H9 (cell line): ENCODE results near the gene ZMPSTE24. TPM values are rescaled to one million over a fixed set of nuclear protein-coding genes. Genes with fewer than 3 reads are reported as not detected.

Experiments
- DNase-seq: peaks from one replicate; pipeline ENCODE4 v3.0.0-alpha.2; 2017
- H2AFZ ChIP-seq: one replicate; pipeline ENCODE4 v1.6.1; 2013; ENCODE audit warnings: mild to moderate bottlenecking, low read length, control low read depth, moderate library complexity
- H2AK5ac ChIP-seq: 2 replicates; pipeline ENCODE4 v1.6.1; 2013; ENCODE audit warnings: low read length, control low read depth, mixed read lengths; ENCODE audit not compliant: insufficient read length
- H2BK120ac ChIP-seq: one replicate; pipeline ENCODE4 v1.6.1; 2013; ENCODE audit warnings: low read depth, mild to moderate bottlenecking, low read length, control low read depth, inconsistent platforms; ENCODE audit not compliant: poor library complexity, severe bottlenecking
- H2BK12ac ChIP-seq: 2 replicates; pipeline ENCODE4 v1.6.1; 2013; ENCODE audit warnings: low read length, control low read depth, mixed read lengths, low read depth; ENCODE audit not compliant: insufficient read length
- H2BK15ac ChIP-seq: 2 replicates; pipeline ENCODE4 v1.6.1; 2013; ENCODE audit warnings: low read depth, low read length, control low read depth
- H2BK20ac ChIP-seq: one replicate; pipeline ENCODE4 v1.6.1; 2013; ENCODE audit warnings: low read depth, mild to moderate bottlenecking, low read length, control low read depth, inconsistent platforms; ENCODE audit not compliant: poor library complexity, severe bottlenecking
- H2BK5ac ChIP-seq: 2 replicates; pipeline ENCODE4 v1.6.1; 2013; ENCODE audit warnings: low read length, control low read depth, mixed read lengths; ENCODE audit not compliant: insufficient read length
- H3K14ac ChIP-seq: 2 replicates; pipeline ENCODE4 v1.6.1; 2013; ENCODE audit warnings: low read length, control low read depth; ENCODE audit not compliant: insufficient read depth
- H3K18ac ChIP-seq: 2 replicates; pipeline ENCODE4 v1.6.1; 2013; ENCODE audit warnings: low read depth, mild to moderate bottlenecking, mixed read lengths, low read length, control low read depth; ENCODE audit not compliant: insufficient read length
- H3K23ac ChIP-seq: 2 replicates; pipeline ENCODE4 v1.6.1; 2013; ENCODE audit warnings: low read length, control low read depth, mixed read lengths, low read depth; ENCODE audit not compliant: insufficient read length
- H3K23me2 ChIP-seq: 2 replicates; pipeline ENCODE4 v1.6.1; 2013; ENCODE audit warnings: low read depth, mild to moderate bottlenecking, mixed read lengths, low read length, control low read depth; ENCODE audit not compliant: insufficient read length, poor library complexity, severe bottlenecking
- H3K27ac ChIP-seq: 2 replicates; pipeline ENCODE4 v1.5.1; 2013; ENCODE audit warnings: low read length, control low read depth, mixed read lengths, low read depth; ENCODE audit not compliant: insufficient read length
- H3K27me3 ChIP-seq: 2 replicates; pipeline ENCODE4 v1.6.1; 2013; ENCODE audit warnings: low read length, control low read depth, inconsistent platforms; ENCODE audit not compliant: insufficient read depth
- H3K4ac ChIP-seq: 2 replicates; pipeline ENCODE4 v1.6.1; 2013; ENCODE audit warnings: low read depth, mild to moderate bottlenecking, control low read depth, inconsistent platforms, low read length, moderate library complexity
- H3K4me1 ChIP-seq: 2 replicates; pipeline ENCODE4 v1.6.1; 2013; ENCODE audit warnings: low read length, control low read depth, inconsistent platforms; ENCODE audit not compliant: insufficient read depth
- H3K4me2 ChIP-seq: 2 replicates; pipeline ENCODE4 v1.6.1; 2013; ENCODE audit warnings: low read length, control low read depth, mixed read lengths; ENCODE audit not compliant: insufficient read length, insufficient read depth
- H3K56ac ChIP-seq: 2 replicates; pipeline ENCODE4 v1.6.1; 2013; ENCODE audit warnings: low read depth, mild to moderate bottlenecking, mixed read lengths, low read length, control low read depth; ENCODE audit not compliant: insufficient read length
- H3K79me1 ChIP-seq: 2 replicates; pipeline ENCODE4 v1.6.1; 2013; ENCODE audit warnings: low read depth, mild to moderate bottlenecking, moderate library complexity, low read length, control low read depth, inconsistent platforms; ENCODE audit not compliant: insufficient read depth, poor library complexity, severe bottlenecking
- H3K79me2 ChIP-seq: 2 replicates; pipeline ENCODE4 v1.6.1; 2013; ENCODE audit warnings: low read length, control low read depth, inconsistent platforms; ENCODE audit not compliant: insufficient read depth
- H3K9ac ChIP-seq: 2 replicates; pipeline ENCODE4 v1.6.1; 2013; ENCODE audit warnings: low read length, control low read depth, mixed read lengths; ENCODE audit not compliant: insufficient read length; ENCODE audit errors: extremely low read depth
- H3K9me3 ChIP-seq: one replicate; pipeline ENCODE4 v1.6.1; 2013; ENCODE audit warnings: low read depth, low read length, inconsistent platforms; ENCODE audit not compliant: control insufficient read depth
- H3T11ph ChIP-seq: one replicate; pipeline ENCODE4 v1.6.1; 2013; ENCODE audit warnings: mild to moderate bottlenecking, low read length, control low read depth, inconsistent platforms
- H4K20me1 ChIP-seq: one replicate; pipeline ENCODE4 v1.6.1; 2013; ENCODE audit not compliant: control insufficient read depth, insufficient read length, insufficient read depth
- H4K5ac ChIP-seq: 2 replicates; pipeline ENCODE4 v1.6.1; 2013; ENCODE audit warnings: low read depth, mild to moderate bottlenecking, mixed read lengths, low read length, control low read depth; ENCODE audit not compliant: insufficient read length
- H4K8ac ChIP-seq: replicated peaks from 2 replicates; pipeline ENCODE4 v1.6.1; 2013; ENCODE audit warnings: low read length, control low read depth, mixed read lengths, low read depth; ENCODE audit not compliant: insufficient read length
- H4K91ac ChIP-seq: 2 replicates; pipeline ENCODE4 v1.6.1; 2013; ENCODE audit warnings: low read depth, mild to moderate bottlenecking, moderate library complexity, mixed read lengths, low read length, control low read depth; ENCODE audit not compliant: insufficient read length
- H3K27ac Mint-ChIP-seq, 3 experiments: 2 replicates in 2 of 3; 3 replicates in 1 of 3; pipeline ENCODE4 v1.8.0; 2020 to 2021; ENCODE audit warnings: mixed read lengths in 3 of 3, mild to moderate bottlenecking in 1 of 3, moderate library complexity in 1 of 3
- H3K27me3 Mint-ChIP-seq: 2 replicates; pipeline ENCODE4 v1.8.0; 2021; ENCODE audit warnings: low read depth, mild to moderate bottlenecking, moderate library complexity, mixed read lengths
- H3K36me3 Mint-ChIP-seq, 3 experiments: 2 replicates in 2 of 3; 3 replicates in 1 of 3; pipeline ENCODE4 v1.8.0; 2020 to 2021; ENCODE audit warnings: low read depth in 3 of 3, mixed read lengths in 3 of 3; ENCODE audit not compliant: insufficient read depth in 1 of 3
- H3K4me1 Mint-ChIP-seq, 2 experiments: 2 replicates each; pipeline ENCODE4 v1.8.0; 2020; ENCODE audit warnings: mixed read lengths in 2 of 2
- H3K4me3 Mint-ChIP-seq, 2 experiments: 2 replicates in 1 of 2; 3 replicates in 1 of 2; pipeline ENCODE4 v1.8.0; 2020 to 2021; ENCODE audit warnings: mild to moderate bottlenecking in 2 of 2, mixed read lengths in 2 of 2, moderate library complexity in 1 of 2
- H3K9me3 Mint-ChIP-seq, 2 experiments: 2 replicates in 1 of 2; 3 replicates in 1 of 2; pipeline ENCODE4 v1.8.0; 2020; ENCODE audit warnings: mild to moderate bottlenecking in 2 of 2, mixed read lengths in 2 of 2, moderate library complexity in 1 of 2
- total RNA-seq: library from RNA; stranded (reverse); gene quantifications from 2 replicates; pipeline ENCODE4 v1.2.1, GENCODE V29; 2021
- TF ChIP-seq, protein P1 (sequence below): fragments of 200-600 bp; sonication (generic); conservative IDR thresholded peaks from 3 replicates; pipeline ENCODE4 v1.8.0; 2021; ENCODE audit warnings: antibody characterized with exemption, mild to moderate bottlenecking

ZMPSTE24 gene
- total RNA-seq, 1 experiment from 2014 or later = 47.6 TPM

DNA sequence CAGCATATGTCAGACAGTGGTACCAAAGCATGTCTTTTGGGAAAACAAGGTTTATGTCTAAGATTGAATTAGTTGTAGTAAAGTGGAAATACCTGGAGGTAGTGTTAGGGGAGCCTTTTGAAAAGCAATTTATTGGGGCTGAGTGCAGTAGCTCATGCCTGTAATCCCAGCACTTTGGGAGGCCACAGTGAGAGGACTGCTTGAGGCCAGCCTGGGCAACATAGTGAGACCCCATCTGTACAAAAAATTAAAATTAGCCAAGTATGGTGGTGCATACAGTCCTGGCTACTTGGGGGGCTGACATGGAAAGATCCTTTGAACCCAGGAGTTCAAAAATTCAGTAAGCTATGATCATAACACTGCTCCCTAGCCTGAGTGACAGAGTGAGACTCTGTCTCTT lies 7.3 kb downstream of the ZMPSTE24 start:
- Histone ChIP-seq H3K4me1 (no peaks in the 10 kb centered on the region), H4K91ac (no peak overlapping the region), H2BK120ac (no peak overlapping the region), H2BK15ac (no peak overlapping the region), H2BK20ac (no peak overlapping the region), H2AFZ (no peak overlapping the region), H3K23me2 (no peaks in the 10 kb centered on the region), H3K27me3 (no peaks in the 10 kb centered on the region), H3K79me1 (no peaks in the 10 kb centered on the region), H3K79me2 (no peaks in the 10 kb centered on the region), H3K18ac (no peak overlapping the region), H2AK5ac (no peak overlapping the region), H3K9me3 (no peaks in the 10 kb centered on the region), H3K27ac (no peak overlapping the region), H4K20me1 (no peaks in the 10 kb centered on the region), H4K5ac (no peak overlapping the region), H3K4ac (no peak overlapping the region), H3K23ac (no peak overlapping the region), H3K56ac (no peak overlapping the region), H2BK5ac (no peak overlapping the region), H3K14ac (no peak overlapping the region), H3K9ac (no peak overlapping the region), H4K8ac (no peak overlapping the region), H3T11ph (no peak overlapping the region), H2BK12ac (no peak overlapping the region), H3K4me2 (no peak overlapping the region)
- TF ChIP-seq, protein P1, sequence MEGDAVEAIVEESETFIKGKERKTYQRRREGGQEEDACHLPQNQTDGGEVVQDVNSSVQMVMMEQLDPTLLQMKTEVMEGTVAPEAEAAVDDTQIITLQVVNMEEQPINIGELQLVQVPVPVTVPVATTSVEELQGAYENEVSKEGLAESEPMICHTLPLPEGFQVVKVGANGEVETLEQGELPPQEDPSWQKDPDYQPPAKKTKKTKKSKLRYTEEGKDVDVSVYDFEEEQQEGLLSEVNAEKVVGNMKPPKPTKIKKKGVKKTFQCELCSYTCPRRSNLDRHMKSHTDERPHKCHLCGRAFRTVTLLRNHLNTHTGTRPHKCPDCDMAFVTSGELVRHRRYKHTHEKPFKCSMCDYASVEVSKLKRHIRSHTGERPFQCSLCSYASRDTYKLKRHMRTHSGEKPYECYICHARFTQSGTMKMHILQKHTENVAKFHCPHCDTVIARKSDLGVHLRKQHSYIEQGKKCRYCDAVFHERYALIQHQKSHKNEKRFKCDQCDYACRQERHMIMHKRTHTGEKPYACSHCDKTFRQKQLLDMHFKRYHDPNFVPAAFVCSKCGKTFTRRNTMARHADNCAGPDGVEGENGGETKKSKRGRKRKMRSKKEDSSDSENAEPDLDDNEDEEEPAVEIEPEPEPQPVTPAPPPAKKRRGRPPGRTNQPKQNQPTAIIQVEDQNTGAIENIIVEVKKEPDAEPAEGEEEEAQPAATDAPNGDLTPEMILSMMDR = no peak
- H3K27me3 Mint-ChIP-seq = no peaks in the 10 kb centered on the region
- DNase-seq = no peak
- H3K9me3 Mint-ChIP-seq = no peaks in the 10 kb centered on the region
- no peaks in the 10 kb centered on the region for H3K4me1 Mint-ChIP-seq
- no peak overlapping the region for H3K27ac Mint-ChIP-seq
- H3K4me3 Mint-ChIP-seq = no peak overlapping the region
- H3K36me3 Mint-ChIP-seq = peaks cover 12 to 66% (median 50%) of the 10 kb centered on the region in 3 experiments; a peak in 6 of 7 replicates
